Measurements from ENCODE around the gene IDH2.
A peak's percentile ranks its signal among the peaks of the same experiment; 100 is the strongest.

DNA sequence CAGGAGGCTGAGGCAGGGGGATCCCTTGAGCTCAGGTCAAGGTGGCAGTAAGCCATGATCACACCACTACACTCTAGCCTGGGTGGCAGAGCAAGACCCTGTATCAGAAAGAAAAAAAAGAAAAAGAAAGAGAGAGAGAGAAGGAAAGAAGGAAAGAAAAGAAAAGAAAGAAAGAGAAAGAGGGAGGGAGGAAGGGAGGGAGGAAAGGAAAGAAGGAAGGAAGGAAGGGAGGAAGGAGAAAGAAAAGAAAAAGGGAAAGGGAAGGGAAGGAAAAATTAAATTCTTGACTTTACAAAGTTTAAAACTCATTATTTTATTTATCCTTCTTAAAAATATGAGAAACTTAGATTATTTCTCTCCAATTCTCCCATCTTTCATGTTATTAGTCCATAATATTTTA is 17.1 kb upstream of the IDH2 start:
- no peak for TF ChIP-seq MZF1 (tag by site-specific recombination; IDR thresholded peaks at IDR 0.05; ENCODE audit: borderline replicate concordance)
- TF ChIP-seq ZNF202 (tag by site-specific recombination; IDR thresholded peaks at IDR 0.05; ENCODE audit: borderline replicate concordance) = no peak
- TF ChIP-seq, protein P1, sequence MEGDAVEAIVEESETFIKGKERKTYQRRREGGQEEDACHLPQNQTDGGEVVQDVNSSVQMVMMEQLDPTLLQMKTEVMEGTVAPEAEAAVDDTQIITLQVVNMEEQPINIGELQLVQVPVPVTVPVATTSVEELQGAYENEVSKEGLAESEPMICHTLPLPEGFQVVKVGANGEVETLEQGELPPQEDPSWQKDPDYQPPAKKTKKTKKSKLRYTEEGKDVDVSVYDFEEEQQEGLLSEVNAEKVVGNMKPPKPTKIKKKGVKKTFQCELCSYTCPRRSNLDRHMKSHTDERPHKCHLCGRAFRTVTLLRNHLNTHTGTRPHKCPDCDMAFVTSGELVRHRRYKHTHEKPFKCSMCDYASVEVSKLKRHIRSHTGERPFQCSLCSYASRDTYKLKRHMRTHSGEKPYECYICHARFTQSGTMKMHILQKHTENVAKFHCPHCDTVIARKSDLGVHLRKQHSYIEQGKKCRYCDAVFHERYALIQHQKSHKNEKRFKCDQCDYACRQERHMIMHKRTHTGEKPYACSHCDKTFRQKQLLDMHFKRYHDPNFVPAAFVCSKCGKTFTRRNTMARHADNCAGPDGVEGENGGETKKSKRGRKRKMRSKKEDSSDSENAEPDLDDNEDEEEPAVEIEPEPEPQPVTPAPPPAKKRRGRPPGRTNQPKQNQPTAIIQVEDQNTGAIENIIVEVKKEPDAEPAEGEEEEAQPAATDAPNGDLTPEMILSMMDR (tag by site-specific recombination; IDR thresholded peaks at IDR 0.05) = no peak
- TF ChIP-seq ZNF174 (tag by site-specific recombination; IDR thresholded peaks at IDR 0.05) = no peak
- no peak for TF ChIP-seq GFI1B (tag by site-specific recombination; IDR thresholded peaks at IDR 0.05)
- peak; percentile 83 for TF ChIP-seq ZNF366 (tag by site-specific recombination; conservative IDR thresholded peaks at IDR 0.05)
- no peak for TF ChIP-seq KLF8 (tag by site-specific recombination; IDR thresholded peaks at IDR 0.05)
- no peak for TF ChIP-seq ZNF785 (tag by site-specific recombination; IDR thresholded peaks at IDR 0.05)
- no peak for TF ChIP-seq BCL11A (tag by site-specific recombination; IDR thresholded peaks at IDR 0.05; ENCODE audit: low read depth)
